Neural progenitor cell (in vitro differentiated cells): Measurements from ENCODE around the gene WDTC1. TPM values are rescaled to one million over a fixed set of nuclear protein-coding genes. Genes with fewer than 3 reads are reported as not detected.
"Not testable (repeated sequence)": the region's sequence is repeated elsewhere in the genome, so short reads cannot be mapped to it uniquely, and the experiment has no call there.

ENCODE experiments used
- DNase-seq: peaks from one replicate; pipeline ENCODE4 v3.0.0-alpha.2; 2016; ENCODE audit warnings: low spot score
- H2AFZ ChIP-seq: fragments of 200-600 bp; sonication (generic); replicated peaks from 2 replicates; pipeline ENCODE4 v1.6.1; 2016; ENCODE audit warnings: antibody characterized with exemption
- H3F3A ChIP-seq: fragments of 200-600 bp; sonication (generic); 2 replicates; pipeline ENCODE4 v1.6.1; 2016; ENCODE audit warnings: antibody characterized with exemption, low read depth
- H3K27ac ChIP-seq: fragments of 200-600 bp; sonication (generic); 2 replicates; pipeline ENCODE4 v1.5.1; 2016; ENCODE audit warnings: mild to moderate bottlenecking
- H3K27me3 ChIP-seq: fragments of 200-600 bp; sonication (generic); 2 replicates; pipeline ENCODE4 v1.6.1; 2016; ENCODE audit warnings: mild to moderate bottlenecking, moderate library complexity
- H3K36me3 ChIP-seq: fragments of 200-600 bp; sonication (generic); 2 replicates; pipeline ENCODE4 v1.5.1; 2016
- H3K4me1 ChIP-seq: fragments of 200-600 bp; sonication (generic); 2 replicates; pipeline ENCODE4 v1.6.1; 2016; ENCODE audit warnings: mixed run types
- H3K4me2 ChIP-seq: fragments of 200-600 bp; sonication (generic); 2 replicates; pipeline ENCODE4 v1.6.1; 2016
- H3K4me3 ChIP-seq: fragments of 200-600 bp; sonication (generic); 2 replicates; pipeline ENCODE4 v1.5.1; 2016
- H3K79me2 ChIP-seq: fragments of 200-600 bp; sonication (generic); 2 replicates; pipeline ENCODE4 v1.6.1; 2016; ENCODE audit warnings: low read depth
- H3K9ac ChIP-seq: fragments of 200-600 bp; sonication (generic); 2 replicates; pipeline ENCODE4 v1.6.1; 2016
- H3K9me3 ChIP-seq: fragments of 200-600 bp; sonication (generic); 2 replicates; pipeline ENCODE4 v1.5.1; 2016; ENCODE audit warnings: low read depth
- H4K20me1 ChIP-seq: fragments of 200-600 bp; sonication (generic); 2 replicates; pipeline ENCODE4 v1.6.1; 2016; ENCODE audit warnings: low read depth
- H3K27ac Mint-ChIP-seq: 3 replicates; pipeline ENCODE4 v1.8.0; 2021; ENCODE audit warnings: mixed read lengths
- H3K27me3 Mint-ChIP-seq: 2 replicates; pipeline ENCODE4 v1.8.0; 2022; ENCODE audit warnings: low read depth, mild to moderate bottlenecking, inconsistent platforms, moderate library complexity, mixed read lengths; ENCODE audit not compliant: insufficient read depth
- H3K36me3 Mint-ChIP-seq: 3 replicates; pipeline ENCODE4 v1.8.0; 2021; ENCODE audit warnings: mixed read lengths
- H3K4me1 Mint-ChIP-seq: 3 replicates; pipeline ENCODE4 v1.8.0; 2021; ENCODE audit warnings: mixed read lengths
- H3K4me3 Mint-ChIP-seq: 3 replicates; pipeline ENCODE4 v1.8.0; 2021; ENCODE audit warnings: mild to moderate bottlenecking, moderate library complexity, mixed read lengths
- H3K9me3 Mint-ChIP-seq: 3 replicates; pipeline ENCODE4 v1.8.0; 2020; ENCODE audit warnings: mixed read lengths
- EZH2 ChIP-seq: fragments of 200-600 bp; sonication (generic); IDR thresholded peaks from 2 replicates; pipeline ENCODE4 v1.6.1; 2017; ENCODE audit warnings: antibody characterized with exemption, mild to moderate bottlenecking, moderate library complexity
- EZH2phosphoT487 ChIP-seq: fragments of 200-600 bp; sonication (generic); IDR thresholded peaks from 2 replicates; pipeline ENCODE4 v1.6.1; 2017; ENCODE audit warnings: antibody characterized with exemption
- total RNA-seq: library from RNA; depleted of rRNA; stranded (reverse); fragments of >200 nt; gene quantifications from 2 replicates; pipeline ENCODE4 v1.2.3, GENCODE V29; 2015; ENCODE audit warnings: low replicate concordance
- TF ChIP-seq, protein P1 (sequence below): fragments of 200-600 bp; sonication (generic); IDR thresholded peaks from 2 replicates; pipeline ENCODE4 v1.5.1; 2017; ENCODE audit warnings: antibody characterized with exemption, mild to moderate bottlenecking

Gene WDTC1, protein sequence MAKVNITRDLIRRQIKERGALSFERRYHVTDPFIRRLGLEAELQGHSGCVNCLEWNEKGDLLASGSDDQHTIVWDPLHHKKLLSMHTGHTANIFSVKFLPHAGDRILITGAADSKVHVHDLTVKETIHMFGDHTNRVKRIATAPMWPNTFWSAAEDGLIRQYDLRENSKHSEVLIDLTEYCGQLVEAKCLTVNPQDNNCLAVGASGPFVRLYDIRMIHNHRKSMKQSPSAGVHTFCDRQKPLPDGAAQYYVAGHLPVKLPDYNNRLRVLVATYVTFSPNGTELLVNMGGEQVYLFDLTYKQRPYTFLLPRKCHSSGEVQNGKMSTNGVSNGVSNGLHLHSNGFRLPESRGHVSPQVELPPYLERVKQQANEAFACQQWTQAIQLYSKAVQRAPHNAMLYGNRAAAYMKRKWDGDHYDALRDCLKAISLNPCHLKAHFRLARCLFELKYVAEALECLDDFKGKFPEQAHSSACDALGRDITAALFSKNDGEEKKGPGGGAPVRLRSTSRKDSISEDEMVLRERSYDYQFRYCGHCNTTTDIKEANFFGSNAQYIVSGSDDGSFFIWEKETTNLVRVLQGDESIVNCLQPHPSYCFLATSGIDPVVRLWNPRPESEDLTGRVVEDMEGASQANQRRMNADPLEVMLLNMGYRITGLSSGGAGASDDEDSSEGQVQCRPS
- total RNA-seq, result 17.8 and 34.6 TPM in 2 replicates

DNA sequence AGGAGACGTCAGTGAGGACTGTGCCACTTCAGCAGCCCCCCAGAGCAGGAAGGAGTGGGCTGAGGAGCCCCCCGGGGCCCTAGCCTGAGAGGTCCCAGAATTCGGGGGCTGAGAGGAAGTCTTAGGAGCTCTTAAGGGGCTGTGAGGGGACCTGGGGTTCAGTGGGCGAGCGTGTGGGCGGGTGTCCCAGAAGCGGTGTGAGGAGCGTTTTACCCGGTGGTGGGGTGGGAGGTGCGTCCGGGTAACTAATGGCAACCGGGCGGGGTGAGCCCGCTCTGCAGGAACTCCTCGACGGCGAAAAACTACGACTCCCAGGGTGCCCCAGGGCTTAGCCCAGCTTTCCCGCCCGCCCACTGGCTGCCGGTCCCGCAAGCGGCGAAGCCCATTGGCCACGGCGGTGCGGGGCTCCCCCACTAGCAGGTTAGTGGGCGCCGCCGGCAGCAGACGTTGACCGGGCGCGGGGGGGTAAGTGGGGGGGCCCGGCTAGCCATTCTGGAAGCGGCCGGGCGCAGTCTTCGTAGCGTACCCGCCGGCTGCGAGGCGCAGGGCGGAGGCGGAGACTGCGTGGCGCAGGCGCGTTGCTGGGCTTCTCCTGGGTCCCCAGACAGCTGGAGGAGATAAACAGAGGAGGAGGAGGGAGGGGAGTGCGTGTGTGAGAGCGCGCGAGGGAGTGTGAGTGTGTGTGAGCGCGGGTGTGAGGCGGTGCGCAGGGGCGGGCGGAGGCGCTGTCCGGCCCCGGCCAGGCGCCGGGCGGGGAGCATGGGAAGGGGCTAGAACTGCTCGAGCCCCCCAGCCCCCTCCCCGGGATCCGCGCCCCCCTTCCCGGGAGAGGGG lies at the start of gene WDTC1:
Gene WDTC1 (plus strand): TSS at position 584 of the 834 bp plus-strand sequence. CDS start 26,423 bp downstream, outside the sequence.
- Histone ChIP-seq H3K4me2 (peak within 1 kb of the TSS; percentile 77), H3K27ac (no peak within 1 kb of the TSS)

DNA sequence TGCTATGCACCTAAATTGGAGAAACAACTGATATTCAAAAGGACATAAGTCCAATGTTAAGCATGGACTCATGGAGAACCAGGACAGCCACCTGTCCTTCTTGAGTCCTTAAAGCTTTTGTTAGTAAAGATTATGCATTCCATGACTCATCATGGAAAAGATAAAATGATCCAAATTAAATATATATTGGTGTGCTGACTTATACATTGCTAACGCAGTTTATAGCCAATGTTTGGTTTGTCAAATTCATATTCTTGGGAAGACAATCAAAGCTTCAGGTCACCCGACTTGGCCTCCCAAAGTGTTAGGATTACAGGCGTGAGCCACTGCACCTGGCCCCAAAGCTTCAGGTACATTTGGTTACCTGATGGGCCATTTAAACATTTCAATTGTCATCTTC lies 49.8 kb upstream of the WDTC1 start:
- peaks cover 36% of the 10 kb centered on the region for H3K9me3 Mint-ChIP-seq

More for the DNA sequence above, at the start of gene WDTC1:
- H3K79me2 ChIP-seq, result peaks cover 19% of the 10 kb centered on the region
- H3K9ac ChIP-seq, result peak within 1 kb of the TSS; percentile 18
- peaks cover 16% of the 10 kb centered on the region for H4K20me1 ChIP-seq
- H3F3A ChIP-seq, result peaks cover 22% of the 10 kb centered on the region
- H3K4me3 Mint-ChIP-seq, result peak within 1 kb of the TSS; percentile 97
- TF ChIP-seq, protein P1, sequence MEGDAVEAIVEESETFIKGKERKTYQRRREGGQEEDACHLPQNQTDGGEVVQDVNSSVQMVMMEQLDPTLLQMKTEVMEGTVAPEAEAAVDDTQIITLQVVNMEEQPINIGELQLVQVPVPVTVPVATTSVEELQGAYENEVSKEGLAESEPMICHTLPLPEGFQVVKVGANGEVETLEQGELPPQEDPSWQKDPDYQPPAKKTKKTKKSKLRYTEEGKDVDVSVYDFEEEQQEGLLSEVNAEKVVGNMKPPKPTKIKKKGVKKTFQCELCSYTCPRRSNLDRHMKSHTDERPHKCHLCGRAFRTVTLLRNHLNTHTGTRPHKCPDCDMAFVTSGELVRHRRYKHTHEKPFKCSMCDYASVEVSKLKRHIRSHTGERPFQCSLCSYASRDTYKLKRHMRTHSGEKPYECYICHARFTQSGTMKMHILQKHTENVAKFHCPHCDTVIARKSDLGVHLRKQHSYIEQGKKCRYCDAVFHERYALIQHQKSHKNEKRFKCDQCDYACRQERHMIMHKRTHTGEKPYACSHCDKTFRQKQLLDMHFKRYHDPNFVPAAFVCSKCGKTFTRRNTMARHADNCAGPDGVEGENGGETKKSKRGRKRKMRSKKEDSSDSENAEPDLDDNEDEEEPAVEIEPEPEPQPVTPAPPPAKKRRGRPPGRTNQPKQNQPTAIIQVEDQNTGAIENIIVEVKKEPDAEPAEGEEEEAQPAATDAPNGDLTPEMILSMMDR, result no peak
- TF ChIP-seq EZH2 (no peak), EZH2phosphoT487 (no peak)
- peak within 1 kb of the TSS; percentile 77 for H3K4me3 ChIP-seq
- peak within 1 kb of the TSS; percentile 87 for H3K27ac Mint-ChIP-seq
- H3K27me3 Mint-ChIP-seq, result peaks cover 7% of the 10 kb centered on the region
- H3K36me3 Mint-ChIP-seq, result no peaks in the 10 kb centered on the region
- peak within 1 kb of the TSS; percentile 97 for H2AFZ ChIP-seq
- no peaks in the 10 kb centered on the region for H3K36me3 ChIP-seq
- DNase-seq, result peak; percentile 99
- no peaks in the 10 kb centered on the region for H3K9me3 Mint-ChIP-seq
- peaks cover 4% of the 10 kb centered on the region for H3K27me3 ChIP-seq
- peaks cover 25% of the 10 kb centered on the region for H3K4me1 Mint-ChIP-seq
- H3K9me3 ChIP-seq, result no peaks in the 10 kb centered on the region
- peaks cover 12% of the 10 kb centered on the region for H3K4me1 ChIP-seq

DNA sequence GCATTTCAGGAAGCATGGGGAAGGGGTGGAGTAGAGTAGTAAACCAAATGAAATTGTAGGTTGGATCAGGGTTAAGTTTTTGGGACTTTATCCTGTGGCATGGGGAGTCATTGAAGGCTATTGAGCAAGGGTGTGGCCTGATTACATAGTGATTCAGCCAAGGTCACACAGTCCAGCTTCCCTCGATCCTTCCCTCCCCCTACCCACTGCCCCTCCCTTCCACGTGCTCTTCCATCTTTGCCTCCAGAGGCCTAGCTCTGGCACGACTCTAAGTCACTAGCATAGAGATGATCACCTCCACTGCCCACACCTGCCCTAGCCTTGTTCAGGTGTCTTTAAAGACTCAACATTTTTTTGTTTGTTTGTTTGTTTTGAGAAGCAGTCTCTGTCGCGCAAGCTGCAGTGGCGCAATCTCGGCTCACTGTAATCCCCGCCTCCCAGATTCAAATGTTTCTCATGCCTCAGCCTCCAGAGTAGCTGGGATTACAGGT lies 42.3 kb upstream of the WDTC1 start:
- no peaks in the 10 kb centered on the region for H4K20me1 ChIP-seq
- H3K4me3 ChIP-seq, result no peak overlapping the region
- TF ChIP-seq, protein P1, result no peak
- TF ChIP-seq EZH2phosphoT487, result no peak
- no peak for TF ChIP-seq EZH2
- no peaks in the 10 kb centered on the region for H3K9me3 ChIP-seq
- H2AFZ ChIP-seq, result no peak overlapping the region
- no peaks in the 10 kb centered on the region for H3F3A ChIP-seq
- Mint-ChIP-seq H3K27ac (no peak overlapping the region), H3K4me3 (no peak overlapping the region), H3K36me3 (no peaks in the 10 kb centered on the region), H3K9me3 (peaks cover 4% of the 10 kb centered on the region), H3K27me3 (peaks cover 3% of the 10 kb centered on the region), H3K4me1 (no peaks in the 10 kb centered on the region)
- H3K36me3 ChIP-seq, result no peaks in the 10 kb centered on the region
- H3K4me2 ChIP-seq, result no peak overlapping the region
- DNase-seq, result no peak
- no peak overlapping the region for H3K9ac ChIP-seq
- H3K27ac ChIP-seq, result no peak overlapping the region
- H3K4me1 ChIP-seq, result no peaks in the 10 kb centered on the region
- no peaks in the 10 kb centered on the region for H3K79me2 ChIP-seq
- H3K27me3 ChIP-seq, result no peaks in the 10 kb centered on the region

More for the DNA sequence above, 49.8 kb upstream of the WDTC1 start:
- H3K9me3 ChIP-seq, result peaks cover 27% of the 10 kb centered on the region
- H3K9ac ChIP-seq, H3K27me3 Mint-ChIP-seq, H3K4me1 ChIP-seq, H3K27me3 ChIP-seq, H2AFZ ChIP-seq, DNase-seq, H3K79me2 ChIP-seq, H3K4me1 Mint-ChIP-seq, H3K36me3 ChIP-seq, H3K36me3 Mint-ChIP-seq, H3F3A ChIP-seq, H3K27ac Mint-ChIP-seq, H4K20me1 ChIP-seq, H3K4me3 ChIP-seq, H3K27ac ChIP-seq, H3K4me2 ChIP-seq, H3K4me3 Mint-ChIP-seq: not testable (repeated sequence)
